ENCODE measurements around the gene SPAG4. TPM values are rescaled to one million over a fixed set of nuclear protein-coding genes. Genes with fewer than 3 reads are reported as not detected.

Gene SPAG4
- polyA plus RNA-seq, 1 donor from 2014 or later, result 1.2 TPM

- no peaks in the 10 kb centered on the region for H3K27me3 ChIP-seq (ENCODE audit: insufficient read depth, low read depth, low read length)
- no peak overlapping the region for H3K9ac ChIP-seq (ENCODE audit: low read length)
- H2AFZ ChIP-seq (ENCODE audit: low read depth, low read length), result no peak overlapping the region
- no peaks in the 10 kb centered on the region for H3K36me3 ChIP-seq (ENCODE audit: insufficient read depth, low read length)
- peaks cover 36% of the 10 kb centered on the region for H3K79me2 ChIP-seq (replicated peaks; ENCODE audit: insufficient read depth, low read length)
- TF ChIP-seq MXI1 (conservative IDR thresholded peaks at IDR 0.05; ENCODE audit: poor library complexity, severe bottlenecking) (no peak), TAF1 (IDR thresholded peaks at IDR 0.05; ENCODE audit: low read depth) (no peak)
- no peaks in the 10 kb centered on the region for H3K9me2 ChIP-seq (ENCODE audit: insufficient read depth, low read length)
- H3F3A ChIP-seq (ENCODE audit: insufficient read depth, low read length, poor library complexity, severe bottlenecking), result no peaks in the 10 kb centered on the region
- no peak overlapping the region for H3K4me3 ChIP-seq (ENCODE audit: low read length)
- no peaks in the 10 kb centered on the region for H3K9me3 ChIP-seq (ENCODE audit: low read length)
- no peak overlapping the region for H3K4me2 ChIP-seq (ENCODE audit: low read length)
- H3K27ac ChIP-seq (ENCODE audit: low read length), result no peak overlapping the region
- no peaks in the 10 kb centered on the region for H4K20me1 ChIP-seq (ENCODE audit: insufficient read depth)
Observed at GRCh38 chr20:35632539-35633115, 17.0 kb downstream of the SPAG4 start.

- Histone ChIP-seq H3K27me3 (ENCODE audit: insufficient read depth, low read depth, low read length) (no peaks in the 10 kb centered on the region), H3K9me3 (ENCODE audit: low read length) (no peaks in the 10 kb centered on the region), H3K79me2 (replicated peaks; ENCODE audit: insufficient read depth, low read length) (peaks cover 55% of the 10 kb centered on the region), H2AFZ (ENCODE audit: low read depth, low read length) (no peak overlapping the region), H3K4me2 (ENCODE audit: low read length) (no peak overlapping the region), H3K9me2 (ENCODE audit: insufficient read depth, low read length) (no peaks in the 10 kb centered on the region), H3F3A (ENCODE audit: insufficient read depth, low read length, poor library complexity, severe bottlenecking) (no peaks in the 10 kb centered on the region), H4K20me1 (ENCODE audit: insufficient read depth) (no peaks in the 10 kb centered on the region), H3K4me3 (ENCODE audit: low read length) (no peak overlapping the region), H3K36me3 (ENCODE audit: insufficient read depth, low read length) (no peaks in the 10 kb centered on the region), H3K27ac (ENCODE audit: low read length) (no peak overlapping the region), H3K9ac (ENCODE audit: low read length) (no peak overlapping the region)
- TF ChIP-seq POLR2AphosphoS5 (IDR thresholded peaks at IDR 0.05) (no peak), MXI1 (conservative IDR thresholded peaks at IDR 0.05; ENCODE audit: poor library complexity, severe bottlenecking) (no peak), TAF1 (IDR thresholded peaks at IDR 0.05; ENCODE audit: low read depth) (no peak), EZH2 (IDR thresholded peaks at IDR 0.05; ENCODE audit: borderline replicate concordance, insufficient read depth, low read length, poor library complexity, severe bottlenecking) (no peak)
Observed at GRCh38 chr20:35635652-35636051, 20.0 kb downstream of the SPAG4 start.

DNA sequence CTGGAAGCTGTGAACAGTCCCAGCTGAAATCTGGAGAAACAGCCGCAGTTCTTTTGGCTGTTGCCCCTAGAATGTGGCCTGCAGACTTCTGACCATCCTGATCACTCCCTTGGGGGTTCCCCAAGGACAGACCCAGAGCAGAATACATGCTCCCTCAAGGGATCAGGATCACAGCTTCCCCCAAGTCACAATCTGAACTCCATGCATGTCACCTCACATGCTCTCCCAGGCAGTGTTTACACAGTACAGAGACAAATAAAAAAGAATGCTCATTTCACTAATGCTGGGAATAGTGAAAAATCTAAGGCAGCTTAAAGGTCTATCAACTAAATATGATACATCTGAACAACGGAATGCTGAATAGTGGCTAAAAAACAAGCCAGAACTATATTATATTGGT, 20.5 kb downstream of the SPAG4 start:
- no peaks in the 10 kb centered on the region for H3K9me2 ChIP-seq (ENCODE audit: insufficient read depth, low read length)
- no peak overlapping the region for H3K9ac ChIP-seq (ENCODE audit: low read length)
- H3K4me3 ChIP-seq (ENCODE audit: low read length), result no peak overlapping the region
- H3K36me3 ChIP-seq (ENCODE audit: insufficient read depth, low read length), result no peaks in the 10 kb centered on the region
- no peak overlapping the region for H3K4me2 ChIP-seq (ENCODE audit: low read length)
- no peaks in the 10 kb centered on the region for H3K27me3 ChIP-seq (ENCODE audit: insufficient read depth, low read depth, low read length)
- H3F3A ChIP-seq (ENCODE audit: insufficient read depth, low read length, poor library complexity, severe bottlenecking), result no peaks in the 10 kb centered on the region
- H3K79me2 ChIP-seq (replicated peaks; ENCODE audit: insufficient read depth, low read length), result peaks cover 60% of the 10 kb centered on the region
- no peaks in the 10 kb centered on the region for H3K9me3 ChIP-seq (ENCODE audit: low read length)
- H4K20me1 ChIP-seq (ENCODE audit: insufficient read depth), result no peaks in the 10 kb centered on the region
- TF ChIP-seq TAF1 (IDR thresholded peaks at IDR 0.05; ENCODE audit: low read depth) (no peak), EZH2 (IDR thresholded peaks at IDR 0.05; ENCODE audit: borderline replicate concordance, insufficient read depth, low read length, poor library complexity, severe bottlenecking) (no peak), POLR2AphosphoS5 (IDR thresholded peaks at IDR 0.05) (no peak), SMC3 (conservative IDR thresholded peaks at IDR 0.05; ENCODE audit: poor library complexity) (no peak)
- TF ChIP-seq, protein P1, sequence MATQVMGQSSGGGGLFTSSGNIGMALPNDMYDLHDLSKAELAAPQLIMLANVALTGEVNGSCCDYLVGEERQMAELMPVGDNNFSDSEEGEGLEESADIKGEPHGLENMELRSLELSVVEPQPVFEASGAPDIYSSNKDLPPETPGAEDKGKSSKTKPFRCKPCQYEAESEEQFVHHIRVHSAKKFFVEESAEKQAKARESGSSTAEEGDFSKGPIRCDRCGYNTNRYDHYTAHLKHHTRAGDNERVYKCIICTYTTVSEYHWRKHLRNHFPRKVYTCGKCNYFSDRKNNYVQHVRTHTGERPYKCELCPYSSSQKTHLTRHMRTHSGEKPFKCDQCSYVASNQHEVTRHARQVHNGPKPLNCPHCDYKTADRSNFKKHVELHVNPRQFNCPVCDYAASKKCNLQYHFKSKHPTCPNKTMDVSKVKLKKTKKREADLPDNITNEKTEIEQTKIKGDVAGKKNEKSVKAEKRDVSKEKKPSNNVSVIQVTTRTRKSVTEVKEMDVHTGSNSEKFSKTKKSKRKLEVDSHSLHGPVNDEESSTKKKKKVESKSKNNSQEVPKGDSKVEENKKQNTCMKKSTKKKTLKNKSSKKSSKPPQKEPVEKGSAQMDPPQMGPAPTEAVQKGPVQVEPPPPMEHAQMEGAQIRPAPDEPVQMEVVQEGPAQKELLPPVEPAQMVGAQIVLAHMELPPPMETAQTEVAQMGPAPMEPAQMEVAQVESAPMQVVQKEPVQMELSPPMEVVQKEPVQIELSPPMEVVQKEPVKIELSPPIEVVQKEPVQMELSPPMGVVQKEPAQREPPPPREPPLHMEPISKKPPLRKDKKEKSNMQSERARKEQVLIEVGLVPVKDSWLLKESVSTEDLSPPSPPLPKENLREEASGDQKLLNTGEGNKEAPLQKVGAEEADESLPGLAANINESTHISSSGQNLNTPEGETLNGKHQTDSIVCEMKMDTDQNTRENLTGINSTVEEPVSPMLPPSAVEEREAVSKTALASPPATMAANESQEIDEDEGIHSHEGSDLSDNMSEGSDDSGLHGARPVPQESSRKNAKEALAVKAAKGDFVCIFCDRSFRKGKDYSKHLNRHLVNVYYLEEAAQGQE (IDR thresholded peaks at IDR 0.05; ENCODE audit: borderline replicate concordance), result no peak
- H2AFZ ChIP-seq (ENCODE audit: low read depth, low read length), result no peak overlapping the region
- H3K27ac ChIP-seq (ENCODE audit: low read length), result no peak overlapping the region
